Activated T-helper 9 cell treated with anti-CD3 and anti-CD28 coated beads, Interleukin-2, amount 50 U/mL, for 16 hours (primary cell): ENCODE data around the gene TNFRSF6B.
"Not testable (repeated sequence)": the region's sequence is repeated elsewhere in the genome, so short reads cannot be mapped to it uniquely, and the experiment has no call there.

ENCODE experiments used
- DNase-seq: peaks from one replicate; pipeline ENCODE4 v3.0.0-alpha.2; 2020; ENCODE audit warnings: low read depth

Gene TNFRSF6B

GRCh38 chr20:63662813-63663189 lies 33.7 kb upstream of the TNFRSF6B start:
- DNase-seq, result no peak

- DNase-seq, result no peak
These were observed 33.0 kb upstream of the TNFRSF6B start for GRCh38 chr20:63663332-63664066.

GRCh38 chr20:63664143-63664851 lies 32.2 kb upstream of the TNFRSF6B start:
- no peak for DNase-seq

- DNase-seq, result no peak
These were observed 31.4 kb upstream of the TNFRSF6B start for GRCh38 chr20:63664861-63665594.

- DNase-seq, result no peak
These were observed 30.7 kb upstream of the TNFRSF6B start for GRCh38 chr20:63665708-63666107.

- DNase-seq, result no peak
These were observed 28.6 kb upstream of the TNFRSF6B start for GRCh38 chr20:63667858-63668257.

- no peak for DNase-seq
These were observed 28.1 kb upstream of the TNFRSF6B start for GRCh38 chr20:63668351-63668750.

- not testable (repeated sequence) for DNase-seq
These were observed 24.8 kb upstream of the TNFRSF6B start for GRCh38 chr20:63671695-63672094.

- no peak for DNase-seq
These were observed 23.8 kb upstream of the TNFRSF6B start for GRCh38 chr20:63672666-63673065.

GRCh38 chr20:63673951-63674350 lies 22.5 kb upstream of the TNFRSF6B start:
- no peak for DNase-seq

GRCh38 chr20:63675681-63676368 lies 20.6 kb upstream of the TNFRSF6B start:
- no peak for DNase-seq

GRCh38 chr20:63678071-63678470 lies 18.4 kb upstream of the TNFRSF6B start:
- no peak for DNase-seq

GRCh38 chr20:63678667-63679465 lies 17.6 kb upstream of the TNFRSF6B start:
- DNase-seq, result no peak

GRCh38 chr20:63679799-63680305 lies 16.6 kb upstream of the TNFRSF6B start:
- no peak for DNase-seq

- DNase-seq, result no peak
These were observed 16.0 kb upstream of the TNFRSF6B start for GRCh38 chr20:63680427-63680826.

GRCh38 chr20:63680857-63681608 lies 15.4 kb upstream of the TNFRSF6B start:
- no peak for DNase-seq

- DNase-seq, result no peak
These were observed 14.8 kb upstream of the TNFRSF6B start for GRCh38 chr20:63681609-63682142.

GRCh38 chr20:63682384-63683139 lies 13.9 kb upstream of the TNFRSF6B start:
- DNase-seq, result no peak

GRCh38 chr20:63685269-63686026 lies 11.0 kb upstream of the TNFRSF6B start:
- no peak for DNase-seq
